HepG2 (cell line): ENCODE data around the gene C19orf33. TPM values are rescaled to one million over a fixed set of nuclear protein-coding genes. Genes with fewer than 3 reads are reported as not detected.

ENCODE experiments used
- ARHGAP35 ChIP-seq: sonication (generic); formaldehyde crosslinking; IDR thresholded peaks from 2 replicates; pipeline ENCODE4 v1.9.0; 2022; ENCODE audit warnings: mild to moderate bottlenecking, inconsistent platforms, moderate library complexity, missing genetic modification reagents, borderline replicate concordance
- CBX5 ChIP-seq: sonication (generic); formaldehyde crosslinking; IDR thresholded peaks from 2 replicates; pipeline ENCODE4 v1.4.0; 2020; ENCODE audit warnings: missing genetic modification reagents, borderline replicate concordance
- CHD2 ChIP-seq: IDR thresholded peaks from 2 replicates; pipeline ENCODE4 v1.6.1; 2011; ENCODE audit warnings: low read depth, low read length, improper control_type of control experiment
- GABPB1 ChIP-seq: IDR thresholded peaks from 2 replicates; pipeline ENCODE4 v1.6.1; 2016; ENCODE audit warnings: mild to moderate bottlenecking, missing genetic modification reagents, moderate library complexity, missing compliant biosample characterization
- HMGA1 ChIP-seq: sonication (generic); formaldehyde crosslinking; conservative IDR thresholded peaks from 2 replicates; pipeline ENCODE4 v1.4.0; 2020; ENCODE audit warnings: missing genetic modification reagents
- IKZF1 ChIP-seq: fragments of 450-650 bp; IDR thresholded peaks from 2 replicates; pipeline ENCODE4 v1.7.1; 2016
- KAT7 ChIP-seq: IDR thresholded peaks from 2 replicates; pipeline ENCODE4 v1.6.1; 2018; ENCODE audit warnings: borderline replicate concordance, missing compliant biosample characterization
- MZF1 ChIP-seq: sonication (generic); formaldehyde crosslinking; IDR thresholded peaks from 2 replicates; pipeline ENCODE4 v1.8.1; 2023; ENCODE audit warnings: mild to moderate bottlenecking, missing genetic modification reagents, borderline replicate concordance
- NFE2L1 ChIP-seq: sonication (generic); formaldehyde crosslinking; IDR thresholded peaks from 2 replicates; pipeline ENCODE4 v1.4.0; 2020; ENCODE audit warnings: missing genetic modification reagents, mild to moderate bottlenecking, borderline replicate concordance
- PCBP2 ChIP-seq: fragments of 200-400 bp; formaldehyde crosslinking; optimal IDR thresholded peaks from 2 replicates; pipeline ENCODE3; 2018; ENCODE audit warnings: low read length, low read depth; ENCODE audit not compliant: poor library complexity, severe bottlenecking
- RBM22 ChIP-seq: fragments of 200-400 bp; formaldehyde crosslinking; optimal IDR thresholded peaks from 2 replicates; pipeline ENCODE3; 2017; ENCODE audit warnings: mild to moderate bottlenecking, low read length, moderate library complexity
- RCOR2 ChIP-seq: IDR thresholded peaks from 2 replicates; pipeline ENCODE4 v1.6.1; 2016; ENCODE audit warnings: missing biosample characterization, missing genetic modification reagents
- SOX6 ChIP-seq, 2 experiments: fragments of 450-650 bp in 1 of 2; sonication (generic) in 1 of 2; formaldehyde crosslinking in 1 of 2; IDR thresholded peaks; 2 replicates each; pipeline versions ENCODE4 v1.4.0 to v1.6.1; 2017 to 2020; ENCODE audit warnings: antibody characterized with exemption in 1 of 2, mild to moderate bottlenecking in 1 of 2, missing genetic modification reagents in 1 of 2
- YY1 ChIP-seq: IDR thresholded peaks from 2 replicates; pipeline ENCODE4 v1.6.1; 2011; ENCODE audit warnings: low read length, low read depth, moderate library complexity, mild to moderate bottlenecking; ENCODE audit not compliant: insufficient read depth, insufficient replicate concordance
- ZBTB21 ChIP-seq: sonication (generic); formaldehyde crosslinking; IDR thresholded peaks from 2 replicates; pipeline ENCODE4 v1.4.0; 2020; ENCODE audit warnings: missing genetic modification reagents
- ZBTB38 ChIP-seq: sonication (generic); formaldehyde crosslinking; IDR thresholded peaks from 2 replicates; pipeline ENCODE4 v1.5.1; 2020; ENCODE audit warnings: mild to moderate bottlenecking, missing genetic modification reagents
- ZEB1 ChIP-seq: IDR thresholded peaks from 2 replicates; pipeline ENCODE4 v1.6.1; 2012; ENCODE audit warnings: mild to moderate bottlenecking, low read depth, inconsistent platforms; ENCODE audit not compliant: insufficient replicate concordance
- ZKSCAN8 ChIP-seq: IDR thresholded peaks from 2 replicates; pipeline ENCODE4 v1.6.1; 2016; ENCODE audit warnings: borderline replicate concordance, missing genetic modification reagents, missing compliant biosample characterization
- ZNF230 ChIP-seq: sonication (generic); formaldehyde crosslinking; IDR thresholded peaks from 2 replicates; pipeline ENCODE4 v1.4.0; 2020; ENCODE audit warnings: mild to moderate bottlenecking, missing genetic modification reagents
- ZNF543 ChIP-seq: sonication (generic); formaldehyde crosslinking; IDR thresholded peaks from 2 replicates; pipeline ENCODE4 v1.4.0; 2020; ENCODE audit warnings: mild to moderate bottlenecking, missing genetic modification reagents
- ZNF644 ChIP-seq: IDR thresholded peaks from 2 replicates; pipeline ENCODE4 v1.6.1; 2016; ENCODE audit warnings: low read depth
- ZZZ3 ChIP-seq: sonication (generic); formaldehyde crosslinking; IDR thresholded peaks from 2 replicates; pipeline ENCODE4 v1.4.0; 2020; ENCODE audit warnings: missing genetic modification reagents, mild to moderate bottlenecking, borderline replicate concordance
- polyA plus RNA-seq, 8 experiments: library from polyadenylated mRNA; depleted of rRNA in 3 of 8; stranded (reverse) in 7 of 8; unstranded in 1 of 8; fragments of >200 nt; fragmentation: Illumina TruSeq in 4 of 8; extraction: Trizol in 4 of 8; gene quantifications; 2 replicates each; pipeline versions ENCODE4 v1.2.1 to v1.2.3, GENCODE V29; 2011 to 2016; ENCODE audit warnings: low read depth in 4 of 8, missing spikeins in 1 of 8, mixed read lengths in 1 of 8; ENCODE audit not compliant: insufficient read depth in 1 of 8
- total RNA-seq, 5 experiments: library from RNA; depleted of rRNA; stranded (reverse); fragments of >200 nt; fragmentation: Illumina TruSeq; extraction: Trizol; gene quantifications; 2 replicates each; pipeline ENCODE4 v1.2.3, GENCODE V29; 2016; ENCODE audit warnings: low read depth in 1 of 5
- TF ChIP-seq, protein P1 (sequence below): sonication (generic); formaldehyde crosslinking; IDR thresholded peaks from 2 replicates; pipeline ENCODE4 v1.4.0; 2020; ENCODE audit warnings: missing genetic modification reagents
- TF ChIP-seq, protein P2 (sequence below): sonication (generic); formaldehyde crosslinking; IDR thresholded peaks from 2 replicates; pipeline ENCODE4 v1.4.0; 2020; ENCODE audit warnings: mild to moderate bottlenecking, missing genetic modification reagents
- TF ChIP-seq, protein P3 (sequence below): sonication (generic); formaldehyde crosslinking; IDR thresholded peaks from 2 replicates; pipeline ENCODE4 v1.4.0; 2020; ENCODE audit warnings: missing genetic modification reagents, low read depth, mild to moderate bottlenecking, borderline replicate concordance
- TF ChIP-seq, protein P4 (sequence below): sonication (generic); formaldehyde crosslinking; IDR thresholded peaks from 2 replicates; pipeline ENCODE4 v1.4.0; 2020; ENCODE audit warnings: mild to moderate bottlenecking, missing genetic modification reagents

The C19orf33 gene
- total and polyA plus RNA-seq, 2 of the 13 experiments (the other 11 are each of a cell fraction or from before 2014, with no cell fraction given): 2.5 to 3.3 TPM

DNA sequence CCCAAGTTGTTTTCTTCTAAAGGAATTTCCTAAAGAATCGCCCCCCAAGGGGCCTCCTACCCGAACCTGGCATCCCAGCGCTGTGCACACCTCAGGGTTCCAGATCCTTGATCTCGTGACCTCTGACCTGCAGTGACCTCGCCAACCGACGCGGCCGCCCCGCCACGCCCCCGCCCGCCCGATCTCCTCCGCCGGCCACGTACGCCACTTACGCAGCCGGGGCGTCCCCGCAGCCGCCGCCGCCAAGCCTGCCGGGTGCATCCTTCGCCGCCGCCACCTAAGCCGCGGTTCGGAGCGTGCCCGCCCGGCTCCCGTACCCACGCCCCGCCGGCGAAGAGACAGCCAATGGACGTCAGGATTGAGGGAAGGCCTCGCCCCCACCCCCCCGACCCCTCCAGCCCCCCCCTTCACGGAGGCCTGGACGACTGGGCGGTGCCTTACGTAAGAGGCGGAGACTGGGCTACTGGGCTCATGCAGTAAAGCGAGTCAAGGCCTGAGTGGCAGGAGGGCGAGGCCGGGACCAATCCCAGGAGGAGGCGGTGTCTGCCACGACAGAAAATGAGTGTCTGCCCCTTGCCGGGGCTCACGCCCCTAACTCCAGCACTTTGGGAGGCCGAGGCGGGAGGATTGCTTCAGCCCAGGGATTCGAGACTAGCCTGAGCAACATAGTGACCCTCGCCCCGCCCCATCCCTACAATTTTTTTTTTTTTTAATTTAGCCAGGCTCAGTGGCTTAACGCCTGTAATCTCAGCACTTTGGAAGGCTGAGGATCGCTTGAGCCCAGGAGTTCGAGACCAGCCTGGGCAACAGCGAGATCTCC lies 11.8 kb downstream of the C19orf33 start, which contains the start of gene YIF1B (continued):
- TF ChIP-seq ZEB1 (no peak), IKZF1 (no peak), ZZZ3 (CRISPR knock-in tag) (no peak), MZF1 (CRISPR knock-in tag) (no peak), ZBTB21 (CRISPR knock-in tag) (no peak), ZNF230 (CRISPR knock-in tag) (no peak), RBM22 (no peak), NFE2L1 (CRISPR knock-in tag) (no peak), ZBTB38 (peak; percentile 34; the same call in 1 of the 2 replicates), CBX5 (CRISPR knock-in tag) (no peak), GABPB1 (CRISPR knock-in tag) (peak; percentile 70; the same call in 1 of the 2 replicates), SOX6 (IDR thresholded peaks at IDR 0.05) (no peak), SOX6 (CRISPR knock-in tag; IDR thresholded peaks at IDR 0.05) (no peak), ZKSCAN8 (CRISPR knock-in tag) (0 out of 2 replicates have a peak, but pooled peaks have one; percentile 27), PCBP2 (no peak), HMGA1 (CRISPR knock-in tag) (no peak), YY1 (peak; percentile 64), KAT7 (CRISPR knock-in tag) (no peak), RCOR2 (no peak), CHD2 (no peak), ARHGAP35 (CRISPR knock-in tag) (no peak), ZNF644 (CRISPR knock-in tag) (no peak), ZNF543 (no peak)
- TF ChIP-seq, protein P1, sequence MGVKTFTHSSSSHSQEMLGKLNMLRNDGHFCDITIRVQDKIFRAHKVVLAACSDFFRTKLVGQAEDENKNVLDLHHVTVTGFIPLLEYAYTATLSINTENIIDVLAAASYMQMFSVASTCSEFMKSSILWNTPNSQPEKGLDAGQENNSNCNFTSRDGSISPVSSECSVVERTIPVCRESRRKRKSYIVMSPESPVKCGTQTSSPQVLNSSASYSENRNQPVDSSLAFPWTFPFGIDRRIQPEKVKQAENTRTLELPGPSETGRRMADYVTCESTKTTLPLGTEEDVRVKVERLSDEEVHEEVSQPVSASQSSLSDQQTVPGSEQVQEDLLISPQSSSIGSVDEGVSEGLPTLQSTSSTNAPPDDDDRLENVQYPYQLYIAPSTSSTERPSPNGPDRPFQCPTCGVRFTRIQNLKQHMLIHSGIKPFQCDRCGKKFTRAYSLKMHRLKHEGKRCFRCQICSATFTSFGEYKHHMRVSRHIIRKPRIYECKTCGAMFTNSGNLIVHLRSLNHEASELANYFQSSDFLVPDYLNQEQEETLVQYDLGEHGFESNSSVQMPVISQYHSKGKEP: no peak
- TF ChIP-seq, protein P2, sequence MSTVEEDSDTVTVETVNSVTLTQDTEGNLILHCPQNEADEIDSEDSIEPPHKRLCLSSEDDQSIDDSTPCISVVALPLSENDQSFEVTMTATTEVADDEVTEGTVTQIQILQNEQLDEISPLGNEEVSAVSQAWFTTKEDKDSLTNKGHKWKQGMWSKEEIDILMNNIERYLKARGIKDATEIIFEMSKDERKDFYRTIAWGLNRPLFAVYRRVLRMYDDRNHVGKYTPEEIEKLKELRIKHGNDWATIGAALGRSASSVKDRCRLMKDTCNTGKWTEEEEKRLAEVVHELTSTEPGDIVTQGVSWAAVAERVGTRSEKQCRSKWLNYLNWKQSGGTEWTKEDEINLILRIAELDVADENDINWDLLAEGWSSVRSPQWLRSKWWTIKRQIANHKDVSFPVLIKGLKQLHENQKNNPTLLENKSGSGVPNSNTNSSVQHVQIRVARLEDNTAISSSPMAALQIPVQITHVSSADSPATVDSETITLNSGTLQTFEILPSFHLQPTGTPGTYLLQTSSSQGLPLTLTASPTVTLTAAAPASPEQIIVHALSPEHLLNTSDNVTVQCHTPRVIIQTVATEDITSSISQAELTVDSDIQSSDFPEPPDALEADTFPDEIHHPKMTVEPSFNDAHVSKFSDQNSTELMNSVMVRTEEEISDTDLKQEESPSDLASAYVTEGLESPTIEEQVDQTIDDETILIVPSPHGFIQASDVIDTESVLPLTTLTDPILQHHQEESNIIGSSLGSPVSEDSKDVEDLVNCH (CRISPR knock-in tag): no peak
- TF ChIP-seq, protein P3, sequence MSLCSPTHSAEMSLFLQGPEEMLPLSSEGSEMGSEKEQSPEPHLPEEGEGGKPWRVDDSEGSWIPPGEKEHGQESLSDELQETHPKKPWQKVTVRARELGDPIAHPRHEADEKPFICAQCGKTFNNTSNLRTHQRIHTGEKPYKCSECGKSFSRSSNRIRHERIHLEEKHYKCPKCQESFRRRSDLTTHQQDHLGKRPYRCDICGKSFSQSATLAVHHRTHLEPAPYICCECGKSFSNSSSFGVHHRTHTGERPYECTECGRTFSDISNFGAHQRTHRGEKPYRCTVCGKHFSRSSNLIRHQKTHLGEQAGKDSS (CRISPR knock-in tag): no peak
- TF ChIP-seq, protein P4, sequence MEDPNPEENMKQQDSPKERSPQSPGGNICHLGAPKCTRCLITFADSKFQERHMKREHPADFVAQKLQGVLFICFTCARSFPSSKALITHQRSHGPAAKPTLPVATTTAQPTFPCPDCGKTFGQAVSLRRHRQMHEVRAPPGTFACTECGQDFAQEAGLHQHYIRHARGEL: no peak
